ENCODE results near the gene UFD1. TPM values are rescaled to one million over a fixed set of nuclear protein-coding genes. Genes with fewer than 3 reads are reported as not detected.

Gene UFD1
- total and polyA plus RNA-seq, 9 of the 15 experiments (the other 6 are each of a cell fraction or from before 2014, with no cell fraction given): 238 to 645 (median 363) TPM

DNA sequence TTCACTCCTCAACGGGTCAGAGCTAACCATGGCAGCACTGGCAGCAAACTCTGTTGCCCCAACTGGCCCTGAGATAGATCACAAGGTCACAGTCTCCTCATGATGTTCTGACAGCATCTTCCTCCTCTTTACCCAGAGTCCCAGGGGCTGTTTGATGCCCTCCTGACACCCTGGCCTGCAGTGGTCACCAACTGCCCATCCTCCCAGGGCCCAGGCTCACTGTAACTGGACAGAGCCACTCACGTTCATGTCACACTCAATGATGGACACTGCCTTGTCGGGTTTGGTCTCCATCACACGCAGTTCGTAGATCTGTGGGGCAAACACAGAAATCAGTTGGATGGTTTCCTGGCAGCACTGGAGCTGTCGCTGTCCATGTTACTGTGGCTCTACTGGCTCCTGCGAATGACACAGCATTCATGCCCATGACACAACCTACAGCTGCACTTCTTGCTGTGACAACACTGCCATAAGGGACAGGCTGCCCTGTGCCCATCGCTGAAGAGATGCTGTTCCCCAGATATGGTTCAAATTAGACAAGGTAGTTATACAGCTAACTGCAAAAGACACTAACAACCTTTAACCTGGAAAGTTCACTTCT lies 21.1 kb downstream of the UFD1 start:
- Histone ChIP-seq H3K9me1 (ENCODE audit: control insufficient read depth, insufficient read depth, low read length) (no peaks in the 10 kb centered on the region), H3K4me2 (ENCODE audit: insufficient read depth, low read length) (no peak overlapping the region), H3K27ac (ENCODE audit: extremely low read depth, low read depth, low read length) (no peak overlapping the region; the same call in 2 of the 3 replicates), H3K79me2 (ENCODE audit: control insufficient read depth, insufficient read depth, low read length) (no peaks in the 10 kb centered on the region), H3K9ac (ENCODE audit: insufficient read depth in 1 of 2, low read depth in 2 of 2, low read length in 2 of 2) (peak overlapping the region in 1 of 2 experiments; percentile 27; a peak in 2 of 4 replicates), H3K9me3 (replicated peaks; ENCODE audit: control insufficient read depth, insufficient read depth, low read depth, low read length) (no peaks in the 10 kb centered on the region), H3K27me3 (ENCODE audit: control insufficient read depth in 2 of 2, insufficient read depth in 2 of 2, low read length in 2 of 2) (no peaks in the 10 kb centered on the region), H3K36me3 (ENCODE audit: control insufficient read depth, insufficient read depth, low read length) (peaks cover 96% of the 10 kb centered on the region), H4K20me1 (replicated peaks; ENCODE audit: control insufficient read depth, insufficient read depth, low read length) (0 out of 2 replicates have a peak, but pooled peaks cover 3% of the 10 kb centered on the region), H3K4me3 (no peak overlapping the region), H2AFZ (ENCODE audit: low read depth, low read length) (no peak overlapping the region), H3K4me1 (replicated peaks in 1 of 2; ENCODE audit: control insufficient read depth in 2 of 2, insufficient read depth in 2 of 2, low read length in 2 of 2) (no peaks in the 10 kb centered on the region)
- FAIRE-seq (no peak), ATAC-seq (no peak), DNase-seq (ENCODE audit: extremely low read depth in 1 of 4, low spot score in 3 of 4) (no peak)
- ChIA-PET POLR2A (interaction anchor here (0.5 to 13.6 kb wide), 11 partner anchors 8 to 205 kb away, joined by 3 to 148 read pairs (median 4); partner anchors contain the start of genes C22orf39, CDC45 and UFD1), CTCF (ENCODE audit: low intra/inter-chr PET ratio) (no interaction called here)
- no TSS peak for BruUV-seq (replicated peaks)
- 95% methylated on average over 8 of the region's 8 CpGs for WGBS (ENCODE audit: insufficient coverage, low coverage, missing lambda C conversion rate)
- intact Hi-C loops (cut with micrococcal nuclease) (no loop called here), in situ Hi-C loops (cut with MboI) (no loop called here)
- TF ChIP-seq TGIF2 (CRISPR knock-in tag; IDR thresholded peaks at IDR 0.05) (no peak), POLR2B (IDR thresholded peaks at IDR 0.05; ENCODE audit: low read depth, partially characterized antibody) (peak; percentile 24), SNRNP70 (optimal IDR thresholded peaks at IDR 0.05; ENCODE audit: low read depth, low read length) (peak; percentile 82), NR4A1 (CRISPR knock-in tag; IDR thresholded peaks at IDR 0.05) (no peak), NR4A1 (tag; IDR thresholded peaks at IDR 0.05) (no peak), NR3C1 (CRISPR knock-in tag; IDR thresholded peaks at IDR 0.05) (0 out of 2 replicates have a peak, but pooled peaks have one; percentile 67)
- TF ChIP-seq, protein P1, sequence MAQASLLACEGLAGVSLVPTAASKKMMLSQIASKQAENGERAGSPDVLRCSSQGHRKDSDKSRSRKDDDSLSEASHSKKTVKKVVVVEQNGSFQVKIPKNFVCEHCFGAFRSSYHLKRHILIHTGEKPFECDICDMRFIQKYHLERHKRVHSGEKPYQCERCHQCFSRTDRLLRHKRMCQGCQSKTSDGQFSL (CRISPR knock-in tag; IDR thresholded peaks at IDR 0.05): 0 out of 2 replicates have a peak, but pooled peaks have one; percentile 22
- TF ChIP-seq, protein P1 (tag; IDR thresholded peaks at IDR 0.05): no peak
- TF ChIP-seq, protein P2, sequence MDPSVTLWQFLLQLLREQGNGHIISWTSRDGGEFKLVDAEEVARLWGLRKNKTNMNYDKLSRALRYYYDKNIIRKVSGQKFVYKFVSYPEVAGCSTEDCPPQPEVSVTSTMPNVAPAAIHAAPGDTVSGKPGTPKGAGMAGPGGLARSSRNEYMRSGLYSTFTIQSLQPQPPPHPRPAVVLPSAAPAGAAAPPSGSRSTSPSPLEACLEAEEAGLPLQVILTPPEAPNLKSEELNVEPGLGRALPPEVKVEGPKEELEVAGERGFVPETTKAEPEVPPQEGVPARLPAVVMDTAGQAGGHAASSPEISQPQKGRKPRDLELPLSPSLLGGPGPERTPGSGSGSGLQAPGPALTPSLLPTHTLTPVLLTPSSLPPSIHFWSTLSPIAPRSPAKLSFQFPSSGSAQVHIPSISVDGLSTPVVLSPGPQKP (CRISPR knock-in tag; IDR thresholded peaks at IDR 0.05): 0 out of 2 replicates have a peak, but pooled peaks have one; percentile 45
- TF ChIP-seq, protein P3, sequence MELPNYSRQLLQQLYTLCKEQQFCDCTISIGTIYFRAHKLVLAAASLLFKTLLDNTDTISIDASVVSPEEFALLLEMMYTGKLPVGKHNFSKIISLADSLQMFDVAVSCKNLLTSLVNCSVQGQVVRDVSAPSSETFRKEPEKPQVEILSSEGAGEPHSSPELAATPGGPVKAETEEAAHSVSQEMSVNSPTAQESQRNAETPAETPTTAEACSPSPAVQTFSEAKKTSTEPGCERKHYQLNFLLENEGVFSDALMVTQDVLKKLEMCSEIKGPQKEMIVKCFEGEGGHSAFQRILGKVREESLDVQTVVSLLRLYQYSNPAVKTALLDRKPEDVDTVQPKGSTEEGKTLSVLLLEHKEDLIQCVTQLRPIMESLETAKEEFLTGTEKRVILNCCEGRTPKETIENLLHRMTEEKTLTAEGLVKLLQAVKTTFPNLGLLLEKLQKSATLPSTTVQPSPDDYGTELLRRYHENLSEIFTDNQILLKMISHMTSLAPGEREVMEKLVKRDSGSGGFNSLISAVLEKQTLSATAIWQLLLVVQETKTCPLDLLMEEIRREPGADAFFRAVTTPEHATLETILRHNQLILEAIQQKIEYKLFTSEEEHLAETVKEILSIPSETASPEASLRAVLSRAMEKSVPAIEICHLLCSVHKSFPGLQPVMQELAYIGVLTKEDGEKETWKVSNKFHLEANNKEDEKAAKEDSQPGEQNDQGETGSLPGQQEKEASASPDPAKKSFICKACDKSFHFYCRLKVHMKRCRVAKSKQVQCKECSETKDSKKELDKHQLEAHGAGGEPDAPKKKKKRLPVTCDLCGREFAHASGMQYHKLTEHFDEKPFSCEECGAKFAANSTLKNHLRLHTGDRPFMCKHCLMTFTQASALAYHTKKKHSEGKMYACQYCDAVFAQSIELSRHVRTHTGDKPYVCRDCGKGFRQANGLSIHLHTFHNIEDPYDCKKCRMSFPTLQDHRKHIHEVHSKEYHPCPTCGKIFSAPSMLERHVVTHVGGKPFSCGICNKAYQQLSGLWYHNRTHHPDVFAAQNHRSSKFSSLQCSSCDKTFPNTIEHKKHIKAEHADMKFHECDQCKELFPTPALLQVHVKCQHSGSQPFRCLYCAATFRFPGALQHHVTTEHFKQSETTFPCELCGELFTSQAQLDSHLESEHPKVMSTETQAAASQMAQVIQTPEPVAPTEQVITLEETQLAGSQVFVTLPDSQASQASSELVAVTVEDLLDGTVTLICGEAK (IDR thresholded peaks at IDR 0.05): no peak
- TF ChIP-seq, protein P3 (CRISPR knock-in tag; IDR thresholded peaks at IDR 0.05): peak; percentile 26; the same call in 1 of the 2 replicates
